ENCODE results near the gene PAX3.

DNA sequence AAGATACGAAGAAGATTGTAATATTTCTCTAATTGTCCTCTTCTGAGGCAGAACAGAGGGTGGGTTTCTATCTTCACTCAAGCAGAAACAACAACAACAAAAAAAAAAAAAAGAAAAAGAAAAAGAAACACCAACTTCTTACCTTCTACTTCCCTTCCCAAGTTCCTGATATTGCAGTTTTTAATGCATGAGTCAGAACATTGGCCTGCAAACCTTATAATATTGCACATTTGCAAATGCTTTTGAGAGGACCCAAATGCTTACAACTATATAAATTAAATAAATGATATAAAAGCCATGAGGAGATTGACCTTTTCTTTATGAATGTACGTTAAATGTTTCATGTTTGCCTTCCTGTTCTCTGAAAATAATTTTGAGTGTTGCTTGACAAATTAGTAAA is 37.3 kb downstream of the PAX3 start:
- TF ChIP-seq, protein P1, sequence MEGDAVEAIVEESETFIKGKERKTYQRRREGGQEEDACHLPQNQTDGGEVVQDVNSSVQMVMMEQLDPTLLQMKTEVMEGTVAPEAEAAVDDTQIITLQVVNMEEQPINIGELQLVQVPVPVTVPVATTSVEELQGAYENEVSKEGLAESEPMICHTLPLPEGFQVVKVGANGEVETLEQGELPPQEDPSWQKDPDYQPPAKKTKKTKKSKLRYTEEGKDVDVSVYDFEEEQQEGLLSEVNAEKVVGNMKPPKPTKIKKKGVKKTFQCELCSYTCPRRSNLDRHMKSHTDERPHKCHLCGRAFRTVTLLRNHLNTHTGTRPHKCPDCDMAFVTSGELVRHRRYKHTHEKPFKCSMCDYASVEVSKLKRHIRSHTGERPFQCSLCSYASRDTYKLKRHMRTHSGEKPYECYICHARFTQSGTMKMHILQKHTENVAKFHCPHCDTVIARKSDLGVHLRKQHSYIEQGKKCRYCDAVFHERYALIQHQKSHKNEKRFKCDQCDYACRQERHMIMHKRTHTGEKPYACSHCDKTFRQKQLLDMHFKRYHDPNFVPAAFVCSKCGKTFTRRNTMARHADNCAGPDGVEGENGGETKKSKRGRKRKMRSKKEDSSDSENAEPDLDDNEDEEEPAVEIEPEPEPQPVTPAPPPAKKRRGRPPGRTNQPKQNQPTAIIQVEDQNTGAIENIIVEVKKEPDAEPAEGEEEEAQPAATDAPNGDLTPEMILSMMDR (IDR thresholded peaks at IDR 0.05), result no peak
- TF ChIP-seq POLR2AphosphoS5 (IDR thresholded peaks at IDR 0.05), result no peak
